MM.1S (cell line): ENCODE results near the gene RXRA.

ENCODE experiments used
- DNase-seq: peaks from one replicate; pipeline ENCODE4 v3.0.0-alpha.2; 2015
- H2AFZ ChIP-seq: fragments of 300-600 bp; sonication (generic); 2 replicates; pipeline ENCODE4 v1.6.0; 2016; ENCODE audit warnings: antibody characterized with exemption, low read length
- H3F3A ChIP-seq: fragments of 300-600 bp; sonication (generic); 2 replicates; pipeline ENCODE4 v1.6.1; 2016; ENCODE audit warnings: mild to moderate bottlenecking, antibody characterized with exemption, low read length, moderate library complexity, mixed read lengths; ENCODE audit not compliant: insufficient read depth
- H3K27ac ChIP-seq: fragments of 300-600 bp; sonication (generic); 2 replicates; pipeline ENCODE4 v1.5.1; 2016; ENCODE audit warnings: mild to moderate bottlenecking, low read length
- H3K27me3 ChIP-seq: fragments of 300-600 bp; sonication (generic); replicated peaks from 2 replicates; pipeline ENCODE4 v1.6.0; 2016; ENCODE audit warnings: low read length; ENCODE audit not compliant: insufficient read depth
- H3K36me3 ChIP-seq: fragments of 300-600 bp; sonication (generic); replicated peaks from 2 replicates; pipeline ENCODE4 v1.6.1; 2016; ENCODE audit warnings: mild to moderate bottlenecking, low read length, mixed read lengths; ENCODE audit not compliant: insufficient read depth
- H3K4me1 ChIP-seq: fragments of 300-600 bp; sonication (generic); 2 replicates; pipeline ENCODE4 v1.6.1; 2016; ENCODE audit warnings: low read length, mixed read lengths
- H3K4me2 ChIP-seq: fragments of 300-600 bp; sonication (generic); 2 replicates; pipeline ENCODE4 v1.6.0; 2016; ENCODE audit warnings: low read depth, low read length
- H3K4me3 ChIP-seq: fragments of 300-600 bp; sonication (generic); 2 replicates; pipeline ENCODE4 v1.5.1; 2016; ENCODE audit warnings: low read length, mixed read lengths
- H3K79me2 ChIP-seq: fragments of 300-600 bp; sonication (generic); 2 replicates; pipeline ENCODE4 v1.6.1; 2016; ENCODE audit warnings: mixed run types, low read length, mixed read lengths
- H3K9ac ChIP-seq: fragments of 300-600 bp; sonication (generic); 2 replicates; pipeline ENCODE4 v1.6.1; 2016; ENCODE audit warnings: low read length, mixed read lengths
- H3K9me2 ChIP-seq: fragments of 300-600 bp; sonication (generic); replicated peaks from 2 replicates; pipeline ENCODE4 v1.6.1; 2016; ENCODE audit warnings: mild to moderate bottlenecking, low read length, mixed read lengths; ENCODE audit not compliant: insufficient read depth
- H3K9me3 ChIP-seq: fragments of 300-600 bp; sonication (generic); replicated peaks from 2 replicates; pipeline ENCODE4 v1.6.1; 2016; ENCODE audit warnings: mild to moderate bottlenecking, low read length, mixed read lengths; ENCODE audit not compliant: insufficient read depth
- H4K20me1 ChIP-seq: fragments of 300-600 bp; sonication (generic); 2 replicates; pipeline ENCODE4 v1.6.1; 2016; ENCODE audit warnings: mild to moderate bottlenecking, low read length, moderate library complexity, mixed read lengths; ENCODE audit not compliant: insufficient read depth
- EZH2 ChIP-seq: fragments of 300-600 bp; sonication (generic); optimal IDR thresholded peaks from 2 replicates; pipeline ENCODE3; 2017; ENCODE audit warnings: low read depth, mild to moderate bottlenecking, antibody characterized with exemption, low read length, mixed read lengths
- EZH2phosphoT487 ChIP-seq: fragments of 300-600 bp; sonication (generic); IDR thresholded peaks from 2 replicates; pipeline ENCODE4 v1.6.1; 2018; ENCODE audit warnings: antibody characterized with exemption, low read length
- TF ChIP-seq, protein P1 (sequence below): fragments of 300-600 bp; sonication (generic); IDR thresholded peaks from 2 replicates; pipeline ENCODE4 v1.5.1; 2016; ENCODE audit warnings: antibody characterized with exemption, low read length, mixed read lengths

RXRA gene

DNA sequence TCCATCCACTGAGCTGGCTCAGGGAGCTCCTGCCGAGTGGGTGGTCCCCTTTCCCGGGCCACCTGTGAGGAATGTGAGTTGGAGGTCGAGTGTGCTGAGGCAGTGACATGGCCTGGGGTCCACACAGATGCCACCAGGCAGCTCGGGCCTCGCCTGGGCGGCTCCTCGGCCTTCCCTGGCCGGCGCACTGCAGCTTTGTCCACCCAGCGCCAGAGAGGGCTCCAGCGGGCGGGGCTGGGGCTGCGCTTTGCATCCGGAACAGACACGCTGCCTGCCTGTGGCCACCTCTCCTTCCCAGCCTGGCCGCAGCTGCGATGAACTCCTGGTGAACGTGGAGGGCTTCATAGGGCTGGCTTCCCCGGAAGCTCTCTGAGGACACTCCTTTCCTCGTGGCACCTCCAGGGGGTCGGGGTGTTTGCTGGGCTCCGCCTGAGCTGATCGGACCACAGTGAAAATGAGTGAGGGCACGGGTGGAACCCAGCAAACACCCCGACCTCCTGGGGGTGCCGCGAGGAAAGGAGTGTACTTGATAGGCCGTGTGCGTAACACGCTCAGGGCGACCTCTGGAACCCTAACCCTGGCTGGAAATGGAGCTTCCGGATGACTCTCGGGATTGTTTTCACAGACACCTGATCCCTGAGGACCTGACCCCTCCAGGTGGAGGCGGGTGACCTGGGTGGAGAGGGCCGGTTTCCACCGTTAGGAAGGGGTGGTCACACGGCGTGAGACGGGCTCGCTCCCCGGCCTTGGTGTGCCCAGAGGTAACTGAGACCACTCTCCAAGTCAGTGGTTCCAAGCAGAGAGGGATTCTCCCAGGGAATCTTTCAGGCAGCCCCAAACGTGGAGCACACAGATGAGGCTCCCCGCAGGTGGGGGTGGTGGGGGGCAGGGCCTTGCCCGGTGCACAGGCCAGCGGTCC is 31.8 kb upstream of the RXRA start:
- H3K4me1 ChIP-seq, result no peaks in the 10 kb centered on the region
- H3K27me3 ChIP-seq, result peaks cover 76% of the 10 kb centered on the region
- TF ChIP-seq EZH2phosphoT487 (no peak), EZH2 (no peak)
- TF ChIP-seq, protein P1, sequence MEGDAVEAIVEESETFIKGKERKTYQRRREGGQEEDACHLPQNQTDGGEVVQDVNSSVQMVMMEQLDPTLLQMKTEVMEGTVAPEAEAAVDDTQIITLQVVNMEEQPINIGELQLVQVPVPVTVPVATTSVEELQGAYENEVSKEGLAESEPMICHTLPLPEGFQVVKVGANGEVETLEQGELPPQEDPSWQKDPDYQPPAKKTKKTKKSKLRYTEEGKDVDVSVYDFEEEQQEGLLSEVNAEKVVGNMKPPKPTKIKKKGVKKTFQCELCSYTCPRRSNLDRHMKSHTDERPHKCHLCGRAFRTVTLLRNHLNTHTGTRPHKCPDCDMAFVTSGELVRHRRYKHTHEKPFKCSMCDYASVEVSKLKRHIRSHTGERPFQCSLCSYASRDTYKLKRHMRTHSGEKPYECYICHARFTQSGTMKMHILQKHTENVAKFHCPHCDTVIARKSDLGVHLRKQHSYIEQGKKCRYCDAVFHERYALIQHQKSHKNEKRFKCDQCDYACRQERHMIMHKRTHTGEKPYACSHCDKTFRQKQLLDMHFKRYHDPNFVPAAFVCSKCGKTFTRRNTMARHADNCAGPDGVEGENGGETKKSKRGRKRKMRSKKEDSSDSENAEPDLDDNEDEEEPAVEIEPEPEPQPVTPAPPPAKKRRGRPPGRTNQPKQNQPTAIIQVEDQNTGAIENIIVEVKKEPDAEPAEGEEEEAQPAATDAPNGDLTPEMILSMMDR, result no peak
- no peaks in the 10 kb centered on the region for H4K20me1 ChIP-seq
- peak overlapping the region; percentile 6; the same call in 1 of the 2 replicates for H3K4me2 ChIP-seq
- H3K79me2 ChIP-seq, result no peaks in the 10 kb centered on the region
- no peaks in the 10 kb centered on the region for H3F3A ChIP-seq
- no peaks in the 10 kb centered on the region for H3K9me3 ChIP-seq
- no peaks in the 10 kb centered on the region for H3K9me2 ChIP-seq
- no peak overlapping the region for H3K4me3 ChIP-seq
- H3K9ac ChIP-seq, result no peak overlapping the region
- H2AFZ ChIP-seq, result no peak overlapping the region
- no peak overlapping the region for H3K27ac ChIP-seq
- no peak for DNase-seq
- H3K36me3 ChIP-seq, result no peaks in the 10 kb centered on the region

GRCh38 chr9:134295101-134295745 is 31.0 kb upstream of the RXRA start:
- TF ChIP-seq, protein P1, result no peak
- no peak for TF ChIP-seq EZH2phosphoT487
- TF ChIP-seq EZH2, result no peak
- H3K4me1 ChIP-seq, result no peaks in the 10 kb centered on the region
- H3K4me2 ChIP-seq, result no peak overlapping the region
- no peaks in the 10 kb centered on the region for H3K79me2 ChIP-seq
- H3F3A ChIP-seq, result no peaks in the 10 kb centered on the region
- no peak overlapping the region for H3K9ac ChIP-seq
- H2AFZ ChIP-seq, result no peak overlapping the region
- no peak for DNase-seq
- no peaks in the 10 kb centered on the region for H3K9me2 ChIP-seq
- no peak overlapping the region for H3K4me3 ChIP-seq
- H3K27me3 ChIP-seq, result peaks cover 76% of the 10 kb centered on the region
- no peaks in the 10 kb centered on the region for H3K36me3 ChIP-seq
- no peaks in the 10 kb centered on the region for H4K20me1 ChIP-seq
- no peak overlapping the region for H3K27ac ChIP-seq
- no peaks in the 10 kb centered on the region for H3K9me3 ChIP-seq

DNA sequence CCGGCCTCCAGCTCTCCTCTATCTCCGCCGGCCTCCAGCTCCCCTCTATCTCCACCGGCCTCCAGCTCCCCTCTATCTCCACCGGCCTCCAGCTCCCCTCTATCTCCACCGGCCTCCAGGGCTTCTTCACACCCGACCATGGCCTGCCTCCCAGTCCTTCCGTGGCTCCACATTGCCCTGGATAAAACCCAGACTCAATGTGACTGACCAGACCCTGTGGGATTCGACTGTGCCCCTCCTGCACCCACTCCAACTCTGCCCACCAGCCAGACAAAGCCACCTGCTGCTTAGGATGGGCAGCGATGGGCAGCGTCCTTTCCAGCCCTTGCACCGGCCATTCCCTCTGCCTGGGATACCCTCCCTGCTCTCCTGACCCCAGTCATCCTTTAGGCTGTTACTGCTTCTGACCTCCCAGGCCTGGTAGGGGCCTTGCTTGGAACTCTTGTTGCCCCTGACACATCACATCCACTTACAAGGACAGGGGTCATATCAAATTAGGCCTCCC is 30.5 kb upstream of the RXRA start:
- H3K36me3 ChIP-seq, result no peaks in the 10 kb centered on the region
- no peak for DNase-seq
- H3K9me3 ChIP-seq, result no peaks in the 10 kb centered on the region
- no peaks in the 10 kb centered on the region for H3K9me2 ChIP-seq
- H2AFZ ChIP-seq, result no peak overlapping the region
- no peaks in the 10 kb centered on the region for H3F3A ChIP-seq
- peaks cover 72% of the 10 kb centered on the region for H3K27me3 ChIP-seq
- H3K4me1 ChIP-seq, result no peaks in the 10 kb centered on the region
- H3K79me2 ChIP-seq, result no peaks in the 10 kb centered on the region
- H3K27ac ChIP-seq, result no peak overlapping the region
- no peaks in the 10 kb centered on the region for H4K20me1 ChIP-seq
- H3K4me2 ChIP-seq, result no peak overlapping the region
- no peak for TF ChIP-seq EZH2phosphoT487
- TF ChIP-seq, protein P1, result no peak
- no peak for TF ChIP-seq EZH2
- no peak overlapping the region for H3K4me3 ChIP-seq
- H3K9ac ChIP-seq, result no peak overlapping the region
